Rectal smooth muscle tissue (tissue), 1 donor: Measurements from ENCODE around the gene ZCCHC3.
A peak's percentile ranks its signal among the peaks of the same experiment; 100 is the strongest.

Source experiments
- H3K27ac ChIP-seq: one replicate; pipeline ENCODE4 v1.7.0; 2013; ENCODE audit warnings: low read depth, low read length, inconsistent platforms
- H3K27me3 ChIP-seq: one replicate; pipeline ENCODE4 v1.7.0; 2013; ENCODE audit warnings: low read length; ENCODE audit not compliant: control insufficient read depth, insufficient read depth
- H3K36me3 ChIP-seq: one replicate; pipeline ENCODE4 v1.7.0; 2013; ENCODE audit warnings: low read length; ENCODE audit not compliant: control insufficient read depth, insufficient read depth
- H3K4me1 ChIP-seq: one replicate; pipeline ENCODE4 v1.7.0; 2013; ENCODE audit warnings: low read length; ENCODE audit not compliant: control insufficient read depth, insufficient read depth
- H3K4me3 ChIP-seq: one replicate; pipeline ENCODE4 v1.7.0; 2013; ENCODE audit warnings: low read length
- H3K9ac ChIP-seq: one replicate; pipeline ENCODE4 v1.7.0; 2013; ENCODE audit warnings: low read length

ZCCHC3 gene

DNA sequence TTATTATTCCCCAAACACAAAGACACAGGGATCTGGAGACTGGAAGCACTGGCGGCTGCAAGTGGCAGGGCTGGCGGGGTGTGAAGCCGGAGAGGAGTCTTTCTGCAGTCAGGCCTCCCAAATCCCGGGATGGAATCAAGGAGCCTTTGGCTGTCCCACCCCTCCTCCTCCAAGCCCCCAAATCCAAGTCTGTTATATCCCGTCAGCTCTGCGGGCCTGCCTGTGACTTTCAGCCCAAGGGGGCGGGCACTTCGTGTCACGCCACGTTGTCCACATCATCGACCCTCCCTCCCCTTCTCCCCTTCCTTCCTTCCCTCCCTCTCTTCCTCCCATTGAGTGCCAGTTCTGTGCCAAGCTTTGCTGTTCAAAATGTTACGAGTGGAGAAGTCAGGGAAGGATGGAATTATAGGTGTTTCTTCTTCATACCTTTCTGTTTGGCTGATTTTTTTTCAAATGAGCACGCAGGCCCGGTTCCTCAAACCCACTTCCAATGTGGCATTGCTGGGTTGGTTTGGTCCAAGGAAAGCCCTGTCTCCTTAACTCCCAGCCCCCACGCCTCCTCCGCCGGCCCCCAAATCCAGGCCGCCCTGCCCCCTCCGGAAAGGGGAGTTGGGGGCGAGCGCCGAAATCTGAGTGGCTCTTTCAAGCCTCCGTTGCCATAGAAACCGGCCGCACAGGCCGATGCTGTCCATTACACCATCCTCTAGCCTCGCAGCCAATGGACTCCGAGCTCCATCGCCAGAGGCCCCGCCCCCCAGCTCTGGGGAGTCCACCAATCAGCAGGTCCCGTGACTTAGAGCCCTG is 12.7 kb downstream of the ZCCHC3 start:
- H3K4me1 ChIP-seq, result peaks cover 10% of the 10 kb centered on the region
- no peak overlapping the region for H3K9ac ChIP-seq
- H3K36me3 ChIP-seq, result no peaks in the 10 kb centered on the region
- no peaks in the 10 kb centered on the region for H3K27me3 ChIP-seq
- H3K4me3 ChIP-seq, result peak overlapping the region; percentile 55
- H3K27ac ChIP-seq, result peak overlapping the region; percentile 74

DNA sequence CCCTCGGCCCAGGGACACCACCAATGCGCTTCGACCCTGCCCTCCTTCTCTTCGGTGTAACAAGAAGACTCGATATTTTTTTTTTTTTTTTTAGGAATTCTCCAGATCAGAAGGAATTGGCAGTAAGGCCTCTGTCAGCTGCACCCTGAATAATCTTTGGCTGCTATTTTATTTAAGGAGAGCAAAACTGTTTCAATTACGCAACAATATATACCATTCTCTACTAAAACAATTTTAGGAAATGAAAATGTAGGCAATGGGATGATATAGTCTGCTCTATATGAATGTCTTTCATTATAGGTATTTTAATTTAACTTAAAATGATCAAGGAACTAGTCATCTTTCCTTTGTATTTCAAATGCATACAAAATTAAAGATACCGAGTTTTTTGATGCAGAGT is 13.3 kb downstream of the ZCCHC3 start:
- peak overlapping the region; percentile 41 for H3K4me3 ChIP-seq
- peak overlapping the region; percentile 7 for H3K27ac ChIP-seq
- H3K4me1 ChIP-seq, result peaks cover 10% of the 10 kb centered on the region
- no peaks in the 10 kb centered on the region for H3K36me3 ChIP-seq
- no peak overlapping the region for H3K9ac ChIP-seq
- H3K27me3 ChIP-seq, result no peaks in the 10 kb centered on the region

DNA sequence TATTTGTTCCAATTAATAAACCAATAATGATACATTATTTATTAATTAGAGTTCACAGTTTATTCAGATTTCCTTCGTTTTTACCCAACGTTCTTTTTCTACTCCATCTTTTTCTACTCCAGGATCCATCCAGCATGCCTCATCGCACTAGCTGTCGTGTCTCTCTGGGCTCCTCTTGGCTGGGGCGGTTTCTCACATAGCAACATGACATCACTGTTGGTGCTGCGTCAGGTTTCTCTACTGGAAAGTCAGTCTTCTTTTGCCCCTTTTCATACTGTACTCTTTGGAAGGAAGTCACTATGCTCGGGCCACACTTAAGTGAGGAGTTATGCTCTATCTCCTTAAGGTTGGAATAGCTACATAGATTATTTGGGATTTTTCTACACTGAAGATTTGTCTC is 14.2 kb downstream of the ZCCHC3 start:
- no peak overlapping the region for H3K27ac ChIP-seq
- H3K4me3 ChIP-seq, result no peak overlapping the region
- no peaks in the 10 kb centered on the region for H3K36me3 ChIP-seq
- H3K9ac ChIP-seq, result no peak overlapping the region
- peaks cover 10% of the 10 kb centered on the region for H3K4me1 ChIP-seq
- H3K27me3 ChIP-seq, result no peaks in the 10 kb centered on the region

DNA sequence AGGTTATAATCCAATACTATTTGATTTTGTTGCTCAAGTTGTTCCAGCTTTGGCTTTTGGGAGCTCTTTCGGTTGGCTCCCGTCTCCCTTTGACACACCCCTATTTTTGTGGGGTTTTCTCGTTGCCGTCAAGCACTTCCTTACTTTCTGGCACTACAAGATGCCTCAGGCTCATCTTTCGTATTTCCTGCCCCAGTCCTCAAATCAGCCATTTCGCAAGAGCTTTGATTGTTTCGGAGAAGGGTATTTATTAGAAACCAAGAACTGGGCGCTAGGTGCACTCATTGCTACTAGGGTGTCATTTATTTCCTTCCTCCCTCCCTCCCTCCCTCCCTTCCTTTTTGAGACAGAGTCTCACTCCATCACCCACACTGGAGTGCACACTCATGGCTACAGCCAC is 14.7 kb downstream of the ZCCHC3 start:
- Histone ChIP-seq H3K27me3 (no peaks in the 10 kb centered on the region), H3K27ac (no peak overlapping the region)

DNA sequence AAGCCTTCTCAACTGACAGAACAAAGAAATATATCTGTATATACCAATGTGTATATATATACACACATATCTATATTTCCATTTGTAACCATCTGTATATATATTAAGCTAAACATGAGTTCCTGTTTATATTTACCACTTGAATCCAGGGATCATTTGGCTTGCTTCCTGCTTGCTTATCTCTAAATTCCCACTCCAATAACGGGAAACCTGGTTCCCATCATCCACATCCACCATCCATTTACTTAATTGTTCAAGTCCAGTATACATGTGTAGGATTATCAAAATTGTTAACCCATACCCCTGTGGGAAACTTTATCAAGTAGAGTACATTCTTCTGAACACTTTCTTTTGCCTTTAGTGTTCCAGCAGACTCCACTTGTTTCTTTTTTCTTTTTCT is 15.5 kb downstream of the ZCCHC3 start:
- Histone ChIP-seq H3K9ac (no peak overlapping the region), H3K27me3 (no peaks in the 10 kb centered on the region), H3K27ac (no peak overlapping the region), H3K4me1 (peaks cover 10% of the 10 kb centered on the region), H3K4me3 (no peak overlapping the region), H3K36me3 (no peaks in the 10 kb centered on the region)

More for the DNA sequence above, 14.7 kb downstream of the ZCCHC3 start:
- Histone ChIP-seq H3K9ac (no peak overlapping the region), H3K4me3 (no peak overlapping the region), H3K36me3 (no peaks in the 10 kb centered on the region), H3K4me1 (peaks cover 10% of the 10 kb centered on the region)

DNA sequence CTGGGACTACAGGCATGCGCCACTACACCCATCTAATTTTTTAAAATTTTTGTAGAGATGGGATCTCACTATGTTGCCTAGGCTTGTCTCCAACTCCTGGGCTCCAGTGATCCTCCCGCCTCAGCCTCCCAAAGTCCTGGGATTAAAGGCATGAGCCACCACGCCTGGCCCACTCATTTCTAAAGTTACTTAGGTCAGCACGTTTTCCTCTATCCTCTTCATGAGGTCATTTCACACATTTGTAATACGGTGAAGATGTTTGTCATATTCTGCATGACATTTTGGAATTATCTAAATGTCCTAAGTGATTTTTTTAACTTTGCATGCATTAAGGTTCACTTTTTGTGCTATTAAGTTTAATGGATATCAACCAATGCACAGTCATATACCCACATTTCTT is 16.0 kb downstream of the ZCCHC3 start:
- H3K4me3 ChIP-seq, result no peak overlapping the region
- H3K36me3 ChIP-seq, result no peaks in the 10 kb centered on the region
- no peak overlapping the region for H3K9ac ChIP-seq
- H3K4me1 ChIP-seq, result peaks cover 10% of the 10 kb centered on the region
- H3K27me3 ChIP-seq, result no peaks in the 10 kb centered on the region
- H3K27ac ChIP-seq, result no peak overlapping the region

DNA sequence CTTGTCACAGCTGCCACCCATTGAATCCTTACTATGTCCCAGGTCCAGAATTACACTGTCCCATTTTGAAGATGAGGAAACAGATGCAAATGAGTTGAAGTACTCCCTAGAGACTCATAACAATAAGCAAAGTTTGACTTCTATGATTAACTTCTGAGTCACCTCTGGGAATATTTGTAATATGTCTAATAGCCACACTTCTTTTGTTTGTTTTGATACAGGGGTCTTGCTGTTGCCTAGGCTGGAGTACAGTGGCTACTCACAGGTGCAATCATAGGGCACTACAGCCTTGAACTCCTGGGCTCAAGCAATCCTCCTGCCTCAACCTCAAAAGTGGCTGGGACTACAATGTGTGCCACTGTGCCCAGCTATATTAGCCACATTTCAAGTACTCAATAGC is 16.6 kb downstream of the ZCCHC3 start:
- Histone ChIP-seq H3K9ac (no peak overlapping the region), H3K4me3 (no peak overlapping the region), H3K4me1 (peaks cover 10% of the 10 kb centered on the region), H3K27me3 (no peaks in the 10 kb centered on the region), H3K36me3 (no peaks in the 10 kb centered on the region), H3K27ac (no peak overlapping the region)

DNA sequence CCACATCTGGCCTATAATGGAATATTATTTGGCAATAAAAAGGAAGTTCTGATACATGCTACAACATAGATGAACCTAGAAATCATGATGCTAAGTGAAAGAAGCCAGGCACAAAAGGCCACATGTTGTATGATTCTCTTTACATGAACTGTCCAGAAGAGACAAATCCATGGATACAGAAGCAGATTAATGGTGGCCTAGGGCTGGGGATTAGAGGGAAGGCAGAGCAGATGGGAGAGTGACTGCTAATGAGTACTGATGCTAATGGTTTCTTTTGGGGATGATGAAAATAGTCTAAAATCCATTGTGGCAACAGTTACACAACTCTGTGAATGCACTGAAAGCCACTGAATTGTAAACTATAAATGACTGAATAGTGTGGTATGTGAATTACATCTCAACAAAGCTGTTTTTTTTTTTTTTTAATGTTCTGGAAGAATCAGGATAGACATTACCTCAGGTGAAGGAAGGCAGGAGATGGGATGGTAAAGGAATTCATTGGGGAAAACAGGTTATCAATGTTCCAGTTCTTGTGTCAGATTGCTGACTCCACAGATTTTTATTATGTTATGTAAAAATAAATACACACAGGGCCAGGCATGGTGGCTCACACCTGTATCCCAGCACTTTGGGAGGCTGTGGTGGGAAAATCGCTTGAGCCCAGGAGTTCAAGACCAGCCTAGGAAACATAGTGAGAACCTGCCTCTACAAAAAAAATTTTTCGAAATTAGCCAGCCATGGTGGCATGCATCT is 19.1 kb downstream of the ZCCHC3 start:
- Histone ChIP-seq H3K36me3 (no peaks in the 10 kb centered on the region), H3K27me3 (no peaks in the 10 kb centered on the region), H3K4me1 (no peaks in the 10 kb centered on the region), H3K27ac (no peak overlapping the region), H3K4me3 (no peak overlapping the region), H3K9ac (no peak overlapping the region)

DNA sequence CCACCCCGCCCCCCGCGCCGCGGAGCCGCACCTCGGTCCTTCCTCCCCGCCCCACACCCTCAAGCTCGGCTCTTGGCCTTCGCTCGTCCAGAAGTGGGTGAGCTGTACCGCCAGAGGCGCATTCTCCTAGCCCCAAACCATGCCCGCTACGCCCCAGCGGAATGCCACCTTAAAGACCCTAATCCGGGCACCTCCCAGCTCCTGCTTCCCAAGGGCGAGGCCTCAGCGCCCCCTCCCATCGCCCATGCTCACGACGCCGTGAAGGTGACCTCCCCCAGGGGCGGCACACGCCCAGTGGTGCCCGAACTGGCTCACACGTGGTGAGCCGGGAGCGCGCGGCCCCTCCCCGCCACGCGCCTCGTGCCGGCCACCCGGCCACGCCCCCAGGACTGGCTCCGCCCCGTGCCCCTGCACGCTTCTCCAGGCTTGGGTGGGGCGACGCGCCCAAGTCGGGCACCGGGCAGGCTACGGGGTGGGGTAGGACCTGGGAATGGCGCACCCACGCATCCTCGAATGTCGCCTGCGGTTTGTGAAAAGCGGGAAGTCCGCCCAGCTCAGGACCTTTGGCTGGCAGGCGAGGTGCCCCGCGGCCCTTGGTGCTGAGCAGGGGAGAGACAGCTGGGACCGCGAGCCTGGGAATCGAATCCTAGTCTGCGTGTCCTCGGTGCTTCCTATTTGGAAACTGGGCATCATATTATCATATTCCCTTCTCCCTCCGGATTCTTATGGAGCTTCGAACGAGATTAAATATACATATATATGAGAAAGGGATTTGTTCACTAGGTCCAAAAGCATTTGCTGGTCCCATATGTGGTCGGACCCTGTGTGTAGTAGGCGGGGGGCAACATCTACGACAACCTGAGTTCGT is 27.0 kb downstream of the ZCCHC3 start:
- Histone ChIP-seq H3K4me1 (peaks cover 3% of the 10 kb centered on the region), H3K27me3 (no peaks in the 10 kb centered on the region), H3K9ac (peak overlapping the region; percentile 36), H3K4me3 (peak overlapping the region; percentile 81), H3K27ac (peak overlapping the region; percentile 77), H3K36me3 (no peaks in the 10 kb centered on the region)

DNA sequence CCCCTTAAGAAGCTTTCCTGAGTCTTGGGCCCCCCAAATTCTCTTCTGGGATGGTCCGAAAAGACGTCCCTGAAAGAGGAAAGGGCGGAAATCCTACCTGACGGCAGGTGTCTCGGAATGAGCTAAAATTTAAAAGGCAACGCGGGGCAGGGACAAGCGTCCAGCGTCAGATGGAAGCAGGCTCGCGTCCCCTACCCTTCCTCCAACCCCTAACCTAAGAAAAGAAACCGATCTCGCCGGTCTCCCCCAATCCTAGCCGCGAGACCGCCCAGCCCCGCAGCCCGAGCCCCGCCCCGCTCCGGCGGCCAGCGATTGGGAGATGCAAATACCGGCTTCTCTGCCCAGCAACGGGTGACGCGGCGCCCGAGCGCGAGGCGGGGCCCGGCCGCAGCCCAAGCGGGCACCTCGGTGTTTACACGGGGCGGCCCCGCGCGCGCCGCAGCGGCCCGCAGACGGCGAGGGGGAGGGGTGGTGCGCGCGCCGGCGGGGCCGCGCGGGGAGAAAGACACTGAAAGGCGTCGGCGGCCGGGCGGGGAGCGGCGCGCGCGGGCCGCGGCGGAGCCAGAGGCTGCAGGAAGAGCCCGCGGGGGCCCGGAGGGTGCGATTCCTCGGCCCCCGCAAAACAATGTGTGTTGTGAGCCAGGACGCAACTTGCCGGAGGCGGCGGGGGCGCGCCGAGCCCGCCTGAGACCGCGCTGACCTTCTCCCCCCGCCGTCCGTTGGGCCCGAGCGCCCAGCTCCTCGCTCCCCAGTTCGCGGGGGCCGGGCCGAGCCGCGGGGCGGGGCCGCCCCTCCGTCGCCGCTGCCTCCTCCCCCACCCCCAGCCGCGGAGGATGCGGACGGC is 27.9 kb downstream of the ZCCHC3 start, which contains the start of gene SOX12:
Gene SOX12, plus strand, starts transcription at position 508 of the 844 bp plus-strand sequence. CDS start 373 bp downstream, outside the sequence.
- Histone ChIP-seq H3K27me3 (no peaks in the 10 kb centered on the region), H3K36me3 (no peaks in the 10 kb centered on the region), H3K9ac (peak within 1 kb of the TSS; percentile 49), H3K4me1 (peaks cover 3% of the 10 kb centered on the region), H3K27ac (peak within 1 kb of the TSS; percentile 92), H3K4me3 (peak within 1 kb of the TSS; percentile 81)

DNA sequence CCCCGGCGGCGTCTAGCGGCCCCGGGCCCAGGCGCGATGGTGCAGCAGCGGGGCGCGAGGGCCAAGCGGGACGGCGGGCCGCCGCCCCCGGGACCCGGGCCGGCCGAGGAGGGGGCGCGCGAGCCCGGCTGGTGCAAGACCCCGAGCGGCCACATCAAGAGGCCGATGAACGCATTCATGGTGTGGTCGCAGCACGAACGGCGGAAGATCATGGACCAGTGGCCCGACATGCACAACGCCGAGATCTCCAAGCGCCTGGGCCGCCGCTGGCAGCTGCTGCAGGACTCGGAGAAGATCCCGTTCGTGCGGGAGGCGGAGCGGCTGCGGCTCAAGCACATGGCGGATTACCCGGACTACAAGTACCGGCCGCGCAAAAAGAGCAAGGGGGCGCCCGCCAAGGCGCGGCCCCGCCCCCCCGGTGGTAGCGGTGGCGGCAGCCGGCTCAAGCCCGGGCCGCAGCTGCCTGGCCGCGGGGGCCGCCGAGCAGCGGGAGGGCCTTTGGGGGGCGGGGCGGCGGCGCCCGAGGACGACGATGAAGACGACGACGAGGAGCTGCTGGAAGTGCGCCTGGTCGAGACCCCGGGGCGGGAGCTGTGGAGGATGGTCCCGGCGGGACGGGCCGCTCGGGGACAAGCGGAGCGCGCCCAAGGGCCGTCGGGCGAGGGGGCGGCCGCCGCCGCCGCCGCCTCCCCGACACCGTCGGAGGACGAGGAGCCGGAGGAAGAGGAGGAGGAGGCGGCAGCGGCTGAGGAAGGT is 28.7 kb downstream of the ZCCHC3 start:
- Histone ChIP-seq H3K4me1 (peaks cover 3% of the 10 kb centered on the region), H3K4me3 (peak overlapping the region; percentile 79), H3K9ac (peak overlapping the region; percentile 49), H3K27me3 (no peaks in the 10 kb centered on the region), H3K36me3 (no peaks in the 10 kb centered on the region), H3K27ac (peak overlapping the region; percentile 92)
